Neutrophil (primary cell): ENCODE measurements around the gene TEX2.

Source experiments
- H3K27ac ChIP-seq: fragments of 200-600 bp; sonication (generic); 2 replicates; pipeline ENCODE4 v1.5.1; 2016; ENCODE audit warnings: mild to moderate bottlenecking, moderate library complexity
- H3K27me3 ChIP-seq: fragments of 200-600 bp; sonication (generic); 2 replicates; pipeline ENCODE4 v1.6.0; 2016; ENCODE audit warnings: mild to moderate bottlenecking
- H3K36me3 ChIP-seq: fragments of 200-600 bp; sonication (generic); 2 replicates; pipeline ENCODE4 v1.5.1; 2017
- H3K4me1 ChIP-seq, 2 experiments: fragments of 200-600 bp in 1 of 2; sonication (generic) in 1 of 2; 1 replicate in 1 of 2; 2 replicates in 1 of 2; pipeline versions ENCODE4 v1.5.1 to v1.6.1; 2013 to 2016; ENCODE audit warnings: low read depth in 1 of 2, low read length in 1 of 2, mild to moderate bottlenecking in 1 of 2, moderate library complexity in 1 of 2; ENCODE audit not compliant: control insufficient read depth in 1 of 2, insufficient read depth in 1 of 2
- H3K4me3 ChIP-seq, 2 experiments: fragments of 200-600 bp in 1 of 2; sonication (generic) in 1 of 2; 1 replicate in 1 of 2; 2 replicates in 1 of 2; pipeline ENCODE4 v1.5.1; 2013 to 2016; ENCODE audit warnings: low read depth in 1 of 2, low read length in 1 of 2, mild to moderate bottlenecking in 1 of 2, moderate library complexity in 1 of 2
- H3K9me3 ChIP-seq: fragments of 200-600 bp; sonication (generic); 2 replicates; pipeline ENCODE4 v1.5.1; 2016
- CTCF ChIP-seq: fragments of 200-600 bp; sonication (generic); IDR thresholded peaks from 2 replicates; pipeline ENCODE4 v1.5.1; 2016; ENCODE audit warnings: antibody characterized with exemption

TEX2 gene

DNA sequence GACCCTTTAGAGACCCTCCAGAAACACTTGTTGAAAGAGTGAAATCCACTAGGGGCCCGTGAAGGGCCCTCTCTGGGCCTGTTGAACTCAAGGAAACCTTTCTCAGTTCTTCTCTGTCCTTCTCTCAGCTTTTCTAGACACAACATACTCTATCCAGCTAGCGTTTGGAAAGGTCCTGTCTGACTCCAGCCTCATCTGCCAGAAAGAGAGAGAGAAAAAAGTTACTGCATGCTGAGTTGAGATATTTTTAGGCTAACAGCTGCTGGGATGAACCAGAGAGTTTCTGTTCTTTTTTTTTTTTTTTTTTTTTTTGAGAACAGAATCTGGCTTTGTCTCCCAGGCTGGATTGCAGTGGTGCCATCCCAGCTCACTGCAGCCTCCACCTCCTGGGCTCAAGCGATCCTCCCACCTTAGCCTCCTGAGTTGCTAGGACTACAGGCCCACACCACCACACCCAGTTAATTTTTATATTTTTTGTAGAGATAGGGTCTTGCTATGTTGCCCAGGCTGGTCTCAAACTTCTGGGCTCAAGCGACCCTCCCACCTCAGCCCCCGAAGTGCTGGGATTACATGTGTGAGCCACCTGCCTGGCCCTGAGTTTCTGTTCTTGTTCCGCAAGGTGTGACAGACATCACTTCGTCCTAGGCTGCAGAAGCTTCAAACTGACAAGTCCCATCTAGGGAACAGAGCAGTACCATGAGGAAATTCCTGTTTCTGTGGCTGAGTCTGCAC, 14.9 kb upstream of the TEX2 start:
- no peak for TF ChIP-seq CTCF
- no peak overlapping the region for H3K4me3 ChIP-seq
- H3K27me3 ChIP-seq, result no peaks in the 10 kb centered on the region
- peaks cover 12 to 18% of the 10 kb centered on the region in 2 experiments for H3K4me1 ChIP-seq
- H3K36me3 ChIP-seq, result no peaks in the 10 kb centered on the region
- H3K9me3 ChIP-seq, result no peaks in the 10 kb centered on the region
- no peak overlapping the region for H3K27ac ChIP-seq

GRCh38 chr17:64276961-64277505, 14.0 kb upstream of the TEX2 start:
- Histone ChIP-seq H3K36me3 (no peaks in the 10 kb centered on the region), H3K4me1 (peaks cover 5 to 15% of the 10 kb centered on the region in 2 experiments), H3K27ac (no peak overlapping the region), H3K27me3 (no peaks in the 10 kb centered on the region), H3K4me3 (no peak overlapping the region), H3K9me3 (no peaks in the 10 kb centered on the region)
- TF ChIP-seq CTCF, result no peak

GRCh38 chr17:64275016-64275415, 12.0 kb upstream of the TEX2 start:
- Histone ChIP-seq H3K4me1 (peaks cover 10 to 17% of the 10 kb centered on the region in 2 experiments), H3K4me3 (no peak overlapping the region), H3K27ac (no peak overlapping the region), H3K36me3 (no peaks in the 10 kb centered on the region), H3K27me3 (no peaks in the 10 kb centered on the region), H3K9me3 (no peaks in the 10 kb centered on the region)
- no peak for TF ChIP-seq CTCF

DNA sequence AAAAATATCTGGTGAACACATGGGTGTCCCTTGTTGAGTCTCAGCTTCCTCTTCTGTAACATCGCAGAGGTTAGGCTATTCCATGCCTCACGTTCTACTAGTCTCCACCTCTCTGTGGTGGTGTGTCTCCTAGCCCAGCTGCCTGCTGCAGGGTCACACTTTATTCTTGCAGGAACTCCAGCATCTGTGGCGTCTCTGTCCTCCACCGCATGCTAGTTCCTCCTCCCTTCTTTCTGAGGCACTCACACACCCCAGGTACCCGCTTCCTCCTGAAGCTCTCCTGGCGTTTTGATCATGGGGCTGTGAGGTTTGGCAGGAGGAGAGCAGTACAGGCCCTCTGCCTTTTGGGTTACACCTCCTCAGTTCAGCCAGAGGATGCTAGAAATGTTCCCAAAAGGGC, 9.9 kb upstream of the TEX2 start:
- no peak for TF ChIP-seq CTCF

GRCh38 chr17:64270885-64271284, 7.8 kb upstream of the TEX2 start:
- Histone ChIP-seq H3K4me1 (peaks cover 12 to 20% of the 10 kb centered on the region in 2 experiments), H3K9me3 (no peaks in the 10 kb centered on the region), H3K36me3 (no peaks in the 10 kb centered on the region), H3K27me3 (no peaks in the 10 kb centered on the region), H3K27ac (peak overlapping the region; percentile 24), H3K4me3 (no peak overlapping the region)
- TF ChIP-seq CTCF, result no peak

More for the DNA sequence above, 9.9 kb upstream of the TEX2 start:
- Histone ChIP-seq H3K4me3 (no peak overlapping the region), H3K27ac (no peak overlapping the region), H3K36me3 (no peaks in the 10 kb centered on the region), H3K4me1 (peaks cover 12 to 20% of the 10 kb centered on the region in 2 experiments), H3K27me3 (no peaks in the 10 kb centered on the region), H3K9me3 (no peaks in the 10 kb centered on the region)
